HL-60 (cell line): ENCODE measurements around the gene RNF14.
A peak's percentile ranks its signal among the peaks of the same experiment; 100 is the strongest.

Experiments used
- POLR2AphosphoS5 ChIP-seq: IDR thresholded peaks from 2 replicates; pipeline ENCODE4 v1.6.1; 2012; ENCODE audit warnings: low read depth
- TF ChIP-seq, protein P1 (sequence below): IDR thresholded peaks from one replicate; pipeline ENCODE4 v1.5.1; 2011; ENCODE audit warnings: low read length, control low read depth, inconsistent platforms; ENCODE audit not compliant: insufficient read depth
- TF ChIP-seq, protein P2 (sequence below): IDR thresholded peaks from 2 replicates; pipeline ENCODE4 v1.6.1; 2012; ENCODE audit warnings: low read depth; ENCODE audit not compliant: insufficient replicate concordance

DNA sequence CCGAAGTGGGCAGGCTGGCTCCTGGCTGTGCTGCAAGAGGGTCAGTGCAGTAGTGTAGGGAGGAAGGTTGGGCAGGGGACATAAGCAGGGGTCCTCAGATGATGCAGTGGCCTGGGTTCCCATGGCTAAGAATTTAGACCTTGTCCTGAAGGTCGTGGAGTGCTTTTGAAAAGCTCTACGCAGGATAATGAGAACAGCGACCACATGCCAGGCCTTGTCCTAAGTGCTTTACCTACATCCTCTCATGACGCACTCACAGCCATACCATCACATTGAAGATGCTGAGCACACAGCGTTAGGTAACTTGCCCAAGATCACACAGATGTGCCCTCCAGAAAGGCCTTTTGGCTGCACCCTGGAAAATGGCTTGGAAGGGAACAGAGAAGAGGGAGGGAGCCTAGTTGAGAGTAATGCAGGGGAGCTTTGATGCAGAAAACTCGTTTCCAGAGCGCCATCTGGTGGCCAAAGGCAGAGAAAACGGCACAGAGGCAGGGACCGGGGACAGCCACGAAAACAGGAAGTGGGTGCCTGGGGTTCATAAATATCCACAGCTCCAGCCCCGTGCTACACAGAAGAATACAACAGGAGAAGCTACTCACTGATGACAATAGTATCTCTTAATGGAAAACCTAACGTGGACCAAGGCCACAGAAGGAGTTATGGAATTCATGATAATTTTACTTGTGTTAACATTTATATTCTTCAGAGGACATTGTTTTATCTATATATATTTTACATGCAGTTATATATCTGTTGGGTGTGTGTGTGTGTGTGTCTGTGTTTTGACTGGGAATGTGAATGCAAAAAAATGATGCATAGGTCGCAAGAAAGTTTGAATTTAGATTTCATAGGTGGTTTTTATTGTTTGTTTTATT lies 8.2 kb upstream of the RNF14 start:
- TF ChIP-seq, protein P1, sequence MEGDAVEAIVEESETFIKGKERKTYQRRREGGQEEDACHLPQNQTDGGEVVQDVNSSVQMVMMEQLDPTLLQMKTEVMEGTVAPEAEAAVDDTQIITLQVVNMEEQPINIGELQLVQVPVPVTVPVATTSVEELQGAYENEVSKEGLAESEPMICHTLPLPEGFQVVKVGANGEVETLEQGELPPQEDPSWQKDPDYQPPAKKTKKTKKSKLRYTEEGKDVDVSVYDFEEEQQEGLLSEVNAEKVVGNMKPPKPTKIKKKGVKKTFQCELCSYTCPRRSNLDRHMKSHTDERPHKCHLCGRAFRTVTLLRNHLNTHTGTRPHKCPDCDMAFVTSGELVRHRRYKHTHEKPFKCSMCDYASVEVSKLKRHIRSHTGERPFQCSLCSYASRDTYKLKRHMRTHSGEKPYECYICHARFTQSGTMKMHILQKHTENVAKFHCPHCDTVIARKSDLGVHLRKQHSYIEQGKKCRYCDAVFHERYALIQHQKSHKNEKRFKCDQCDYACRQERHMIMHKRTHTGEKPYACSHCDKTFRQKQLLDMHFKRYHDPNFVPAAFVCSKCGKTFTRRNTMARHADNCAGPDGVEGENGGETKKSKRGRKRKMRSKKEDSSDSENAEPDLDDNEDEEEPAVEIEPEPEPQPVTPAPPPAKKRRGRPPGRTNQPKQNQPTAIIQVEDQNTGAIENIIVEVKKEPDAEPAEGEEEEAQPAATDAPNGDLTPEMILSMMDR = peak; percentile 68
- TF ChIP-seq POLR2AphosphoS5 = no peak
- TF ChIP-seq, protein P2, sequence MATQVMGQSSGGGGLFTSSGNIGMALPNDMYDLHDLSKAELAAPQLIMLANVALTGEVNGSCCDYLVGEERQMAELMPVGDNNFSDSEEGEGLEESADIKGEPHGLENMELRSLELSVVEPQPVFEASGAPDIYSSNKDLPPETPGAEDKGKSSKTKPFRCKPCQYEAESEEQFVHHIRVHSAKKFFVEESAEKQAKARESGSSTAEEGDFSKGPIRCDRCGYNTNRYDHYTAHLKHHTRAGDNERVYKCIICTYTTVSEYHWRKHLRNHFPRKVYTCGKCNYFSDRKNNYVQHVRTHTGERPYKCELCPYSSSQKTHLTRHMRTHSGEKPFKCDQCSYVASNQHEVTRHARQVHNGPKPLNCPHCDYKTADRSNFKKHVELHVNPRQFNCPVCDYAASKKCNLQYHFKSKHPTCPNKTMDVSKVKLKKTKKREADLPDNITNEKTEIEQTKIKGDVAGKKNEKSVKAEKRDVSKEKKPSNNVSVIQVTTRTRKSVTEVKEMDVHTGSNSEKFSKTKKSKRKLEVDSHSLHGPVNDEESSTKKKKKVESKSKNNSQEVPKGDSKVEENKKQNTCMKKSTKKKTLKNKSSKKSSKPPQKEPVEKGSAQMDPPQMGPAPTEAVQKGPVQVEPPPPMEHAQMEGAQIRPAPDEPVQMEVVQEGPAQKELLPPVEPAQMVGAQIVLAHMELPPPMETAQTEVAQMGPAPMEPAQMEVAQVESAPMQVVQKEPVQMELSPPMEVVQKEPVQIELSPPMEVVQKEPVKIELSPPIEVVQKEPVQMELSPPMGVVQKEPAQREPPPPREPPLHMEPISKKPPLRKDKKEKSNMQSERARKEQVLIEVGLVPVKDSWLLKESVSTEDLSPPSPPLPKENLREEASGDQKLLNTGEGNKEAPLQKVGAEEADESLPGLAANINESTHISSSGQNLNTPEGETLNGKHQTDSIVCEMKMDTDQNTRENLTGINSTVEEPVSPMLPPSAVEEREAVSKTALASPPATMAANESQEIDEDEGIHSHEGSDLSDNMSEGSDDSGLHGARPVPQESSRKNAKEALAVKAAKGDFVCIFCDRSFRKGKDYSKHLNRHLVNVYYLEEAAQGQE = no peak
